Spleen (tissue), 11 donors: Measurements from ENCODE around the gene DPF3. TPM values are rescaled to one million over a fixed set of nuclear protein-coding genes. Genes with fewer than 3 reads are reported as not detected.

Experiments
- DNase-seq: peaks from one replicate; pipeline ENCODE4 v3.0.0-alpha.2; 2020
- H3K27ac ChIP-seq, 8 donors: fragments of 200-600 bp; sonication (generic) in 7 of 8; 1 replicate in 4 of 8; 2 replicates in 4 of 8; pipeline versions ENCODE4 v1.5.0 to v1.8.0; 2016 to 2021; ENCODE audit warnings: inconsistent platforms in 4 of 8, mild to moderate bottlenecking in 4 of 8, moderate library complexity in 1 of 8
- H3K27me3 ChIP-seq, 7 donors: fragments of 200-600 bp; sonication (generic) in 6 of 7; replicated peaks in 1 of 7; 1 replicate in 4 of 7; 2 replicates in 3 of 7; pipeline versions ENCODE4 v1.5.0 to v1.8.0; 2016 to 2021; ENCODE audit warnings: inconsistent platforms in 3 of 7, mild to moderate bottlenecking in 1 of 7
- H3K36me3 ChIP-seq, 6 donors: fragments of 200-600 bp; sonication (generic) in 5 of 6; 1 replicate in 4 of 6; 2 replicates in 2 of 6; pipeline versions ENCODE4 v1.5.0 to v1.8.0; 2016 to 2021; ENCODE audit warnings: inconsistent platforms in 2 of 6
- H3K4me1 ChIP-seq, 6 donors: fragments of 200-600 bp; sonication (generic) in 5 of 6; 1 replicate in 3 of 6; 2 replicates in 3 of 6; pipeline versions ENCODE4 v1.5.0 to v1.8.0; 2016 to 2021; ENCODE audit warnings: inconsistent platforms in 3 of 6
- H3K4me3 ChIP-seq, 8 donors: fragments of 200-600 bp; sonication (generic) in 7 of 8; 1 replicate in 4 of 8; 2 replicates in 4 of 8; pipeline versions ENCODE4 v1.5.0 to v1.8.0; 2016 to 2021; ENCODE audit warnings: inconsistent platforms in 4 of 8, mild to moderate bottlenecking in 4 of 8, moderate library complexity in 2 of 8
- H3K9me3 ChIP-seq, 8 donors: fragments of 200-600 bp; sonication (generic) in 7 of 8; 1 replicate in 4 of 8; 2 replicates in 4 of 8; pipeline versions ENCODE4 v1.5.0 to v1.8.0; 2016 to 2021; ENCODE audit warnings: inconsistent platforms in 4 of 8
- CTCF ChIP-seq, 11 experiments: fragments of 200-600 bp in 7 of 11; fragments of 450-650 bp in 4 of 11; sonication (generic) in 4 of 11; IDR thresholded peaks in 8 of 11; conservative IDR thresholded peaks in 3 of 11; 1 replicate in 7 of 11; 2 replicates in 4 of 11; pipeline versions ENCODE4 v1.4.0 to v1.8.0; 2016 to 2021; ENCODE audit warnings: antibody characterized with exemption in 11 of 11, inconsistent platforms in 4 of 11, mild to moderate bottlenecking in 1 of 11
- POLR2A ChIP-seq, 3 donors: fragments of 450-650 bp; IDR thresholded peaks; one replicate each; pipeline ENCODE4 v1.5.1; 2017; ENCODE audit warnings: antibody characterized with exemption in 3 of 3, mild to moderate bottlenecking in 1 of 3
- POLR2AphosphoS5 ChIP-seq, 3 donors: sonication (generic); formaldehyde crosslinking; IDR thresholded peaks; one replicate each; pipeline ENCODE4 v1.5.1; 2017; ENCODE audit warnings: antibody characterized with exemption in 3 of 3
- WGBS, 5 donors: extraction: QIAGEN DNeasy Blood & Tissue Kit in 3 of 5; methylation state at CpG; one replicate each; pipeline versions ENCODE4 v1.1.5 to v1.1.7; 2013 to 2018; 5-methylcytosine and 5-hydroxymethylcytosine counted together
- intact Hi-C: fragments of 100-400 bp; cut with DNase I; formaldehyde crosslinking; loops from one replicate; pipeline ENCODE4 v1.15.0; 2023; ENCODE audit warnings: low total_unique reads
- polyA plus RNA-seq, 3 donors: library from polyadenylated mRNA; stranded (reverse); fragments of 200-250 nt; gene quantifications; one replicate each; pipeline ENCODE4 v1.2.1, GENCODE V29; 2013
- total RNA-seq, 7 donors: library from RNA; depleted of rRNA in 3 of 7; stranded (reverse); fragments of >200 nt in 3 of 7; fragmentation: NEBNext Ultra II Directional in 4 of 7; extraction: Animal tissue kit (Norgen Biotek cat#: 25700) in 4 of 7; gene quantifications; one replicate each; pipeline versions ENCODE4 v1.1.0 to v1.2.1, GENCODE V29; 2016 to 2021
- donor health status: healthy with polysubstance abuse.
- donor health status: DM: no; HTN: no; CAD: no; lungs with moderate emphysema.
- donor health status: DM: no; HTN: no; CAD: no.
- donor health status: Bipolar disorder and iron deficiency.
- donor health status: healthy.
- donor health status: DM: no; HTN: no; CAD: no.
- donor health status: DM: yes; HTN: yes; CAD: no.

DPF3 gene
- total and polyA plus RNA-seq, 10 donors = 0.76 to 8.9 (median 3.0) TPM

- DNase-seq = no peak
- Histone ChIP-seq H3K4me3 (no peak overlapping the region), H3K27ac (no peak overlapping the region), H3K27me3 (no peaks in the 10 kb centered on the region), H3K4me1 (no peaks in the 10 kb centered on the region), H3K36me3 (no peaks in the 10 kb centered on the region), H3K9me3 (peaks cover 0 to 17% (median 13%) of the 10 kb centered on the region in 8 donors)
- WGBS, 5 donors = 54 to 75% (median 71%) methylated on average over 4 of the region's 4 CpGs
- no peak for TF ChIP-seq CTCF (IDR thresholded peaks at IDR 0.05 in 8 of 11, conservative IDR thresholded peaks at IDR 0.05 in 3 of 11)
- no peak for TF ChIP-seq POLR2A (IDR thresholded peaks at IDR 0.05)
- TF ChIP-seq POLR2AphosphoS5 (IDR thresholded peaks at IDR 0.05) = no peak
- intact Hi-C loops = no loop called here
Observed at GRCh38 chr14:72815430-72815829, 78.5 kb downstream of the DPF3 start.

GRCh38 chr14:72812292-72812851 is 81.5 kb downstream of the DPF3 start:
- no peak for TF ChIP-seq POLR2A (IDR thresholded peaks at IDR 0.05)
- TF ChIP-seq POLR2AphosphoS5 (IDR thresholded peaks at IDR 0.05) = no peak
- WGBS, 5 donors = 84 to 90% (median 87%) methylated on average over 17 of the region's 17 CpGs
- Histone ChIP-seq H3K9me3 (no peaks in the 10 kb centered on the region), H3K4me3 (no peak overlapping the region), H3K27ac (no peak overlapping the region), H3K36me3 (no peaks in the 10 kb centered on the region), H3K4me1 (peaks cover 0 to 8% (median 0%) of the 10 kb centered on the region in 6 donors), H3K27me3 (no peaks in the 10 kb centered on the region)
- intact Hi-C loops = no loop called here
- no peak for DNase-seq

GRCh38 chr14:72810201-72810600 is 83.7 kb downstream of the DPF3 start:
- peaks cover 0 to 8% (median 0%) of the 10 kb centered on the region in 6 donors for H3K4me1 ChIP-seq
- H3K9me3 ChIP-seq = no peaks in the 10 kb centered on the region
- no peak for DNase-seq
- H3K4me3 ChIP-seq = no peak overlapping the region
- H3K27ac ChIP-seq = no peak overlapping the region
- WGBS, 5 donors = 56 to 75% (median 73%) methylated on average over 8 of the region's 8 CpGs
- TF ChIP-seq POLR2AphosphoS5 (IDR thresholded peaks at IDR 0.05) (no peak), POLR2A (IDR thresholded peaks at IDR 0.05) (no peak), CTCF (IDR thresholded peaks at IDR 0.05 in 8 of 11, conservative IDR thresholded peaks at IDR 0.05 in 3 of 11) (no peak)
- intact Hi-C loops = no loop called here
- H3K36me3 ChIP-seq = no peaks in the 10 kb centered on the region
- H3K27me3 ChIP-seq = no peaks in the 10 kb centered on the region

GRCh38 chr14:72809063-72809462 is 84.8 kb downstream of the DPF3 start:
- 66 to 80% (median 68%) methylated on average over 6 of the region's 6 CpGs for WGBS, 5 donors
- DNase-seq = no peak
- no peaks in the 10 kb centered on the region for H3K27me3 ChIP-seq
- no peak overlapping the region for H3K4me3 ChIP-seq
- TF ChIP-seq POLR2A (IDR thresholded peaks at IDR 0.05) (no peak), CTCF (IDR thresholded peaks at IDR 0.05 in 8 of 11, conservative IDR thresholded peaks at IDR 0.05 in 3 of 11) (no peak), POLR2AphosphoS5 (IDR thresholded peaks at IDR 0.05) (no peak)
- intact Hi-C loops = no loop called here
- no peaks in the 10 kb centered on the region for H3K9me3 ChIP-seq
- no peak overlapping the region for H3K27ac ChIP-seq
- no peaks in the 10 kb centered on the region for H3K36me3 ChIP-seq
- peaks cover 0 to 8% (median 0%) of the 10 kb centered on the region in 6 donors for H3K4me1 ChIP-seq
